Measurements from ENCODE around the gene CPD.
"Not testable (repeated sequence)": the region's sequence is repeated elsewhere in the genome, so short reads cannot be mapped to it uniquely, and the experiment has no call there.

The CPD gene

GRCh38 chr17:30389756-30390300 is 11.1 kb downstream of the CPD start:
- no peak for DNase-seq

GRCh38 chr17:30391534-30391933 is 12.8 kb downstream of the CPD start:
- no peak for DNase-seq

GRCh38 chr17:30393491-30393890 is 14.8 kb downstream of the CPD start:
- no peak for DNase-seq

- no peak for DNase-seq
These were observed 15.5 kb downstream of the CPD start for GRCh38 chr17:30393911-30394867.

GRCh38 chr17:30395398-30396022 is 16.8 kb downstream of the CPD start:
- no peak for DNase-seq

GRCh38 chr17:30396129-30396528 is 17.4 kb downstream of the CPD start:
- no peak for DNase-seq

- DNase-seq = no peak
These were observed 17.9 kb downstream of the CPD start for GRCh38 chr17:30396612-30397011.

GRCh38 chr17:30398328-30399041 is 19.8 kb downstream of the CPD start:
- DNase-seq = no peak

- no peak for DNase-seq
These were observed 22.4 kb downstream of the CPD start for GRCh38 chr17:30401097-30401496.

GRCh38 chr17:30405161-30405560 is 26.4 kb downstream of the CPD start:
- DNase-seq = no peak

- DNase-seq = not testable (repeated sequence)
These were observed 31.9 kb downstream of the CPD start for GRCh38 chr17:30410627-30411026.

- DNase-seq = not testable (repeated sequence)
These were observed 33.3 kb downstream of the CPD start for GRCh38 chr17:30412008-30412496.

- DNase-seq = no peak
These were observed 34.4 kb downstream of the CPD start for GRCh38 chr17:30413109-30413508.

- DNase-seq = no peak
These were observed 35.8 kb downstream of the CPD start for GRCh38 chr17:30414486-30414885.

- no peak for DNase-seq
These were observed 36.8 kb downstream of the CPD start for GRCh38 chr17:30415491-30415890.

- not testable (repeated sequence) for DNase-seq
These were observed 39.3 kb downstream of the CPD start for GRCh38 chr17:30418070-30418469.

- DNase-seq = no peak
These were observed 42.9 kb downstream of the CPD start for GRCh38 chr17:30421592-30421991.

- no peak for DNase-seq
These were observed 43.4 kb downstream of the CPD start for GRCh38 chr17:30422171-30422570.

GRCh38 chr17:30424471-30424870 is 45.7 kb downstream of the CPD start:
- no peak for DNase-seq

GRCh38 chr17:30426292-30426691 is 47.6 kb downstream of the CPD start:
- no peak for DNase-seq

GRCh38 chr17:30427611-30428010 is 48.9 kb downstream of the CPD start:
- DNase-seq = no peak

GRCh38 chr17:30429155-30429554 is 50.4 kb downstream of the CPD start:
- DNase-seq = no peak

- DNase-seq = no peak
These were observed 54.8 kb downstream of the CPD start for GRCh38 chr17:30433514-30433913.
